Pancreas (tissue), 10 donors: ENCODE measurements around the gene AGO3. TPM values are rescaled to one million over a fixed set of nuclear protein-coding genes. Genes with fewer than 3 reads are reported as not detected.

Source experiments
- ATAC-seq, 4 donors: fragments of 200-7000 bp; cut with Tn5 transposase; one replicate each; pipeline versions ENCODE4 v1.8.0 to v1.9.1; 2020; ENCODE audit warnings: mild to moderate bottlenecking in 4 of 4, moderate library complexity in 4 of 4
- DNase-seq, 6 donors: peaks; one replicate each; pipeline ENCODE4 v3.0.0-alpha.2; 2020
- FAIRE-seq: peaks from 2 replicates; lab custom pipeline; 2012; peaks lifted over from hg19 to GRCh38; lab: Jason Lieb, UNC
- H3K27ac ChIP-seq, 4 donors: fragments of 200-600 bp; sonication (generic); 1 replicate in 3 of 4; 2 replicates in 1 of 4; pipeline versions ENCODE4 v1.5.0 to v1.8.0; 2020
- H3K27me3 ChIP-seq, 4 donors: fragments of 200-600 bp; one replicate each; pipeline ENCODE4 v1.8.0; 2021
- H3K36me3 ChIP-seq, 3 donors: fragments of 200-600 bp; sonication (generic) in 1 of 3; one replicate each; pipeline versions ENCODE4 v1.5.0 to v1.8.0; 2020 to 2021
- H3K4me1 ChIP-seq, 3 donors: fragments of 200-600 bp; one replicate each; pipeline ENCODE4 v1.8.0; 2021
- H3K4me3 ChIP-seq, 4 donors: fragments of 200-600 bp; sonication (generic) in 2 of 4; one replicate each; pipeline versions ENCODE4 v1.5.0 to v1.8.0; 2020 to 2021
- H3K9me3 ChIP-seq, 4 donors: fragments of 200-600 bp; one replicate each; pipeline ENCODE4 v1.8.0; 2021
- WGBS, 2 donors: extraction: QIAGEN DNeasy Blood & Tissue Kit; methylation state at CpG; one replicate each; pipeline ENCODE4 v1.1.7; 2013; 5-methylcytosine and 5-hydroxymethylcytosine counted together
- intact Hi-C, 3 donors: fragments of 100-400 bp; cut with DNase I; formaldehyde crosslinking; loops; one replicate each; pipeline versions ENCODE4 v1.11.1 to v1.14.2; 2022
- polyA plus RNA-seq, 2 donors: library from polyadenylated mRNA; stranded (reverse); fragments of 200-250 nt; gene quantifications; one replicate each; pipeline ENCODE4 v1.2.3, GENCODE V29; 2013
- total RNA-seq, 6 donors: library from RNA; stranded (reverse); fragmentation: NEBNext Ultra II Directional in 4 of 6; extraction: Animal tissue kit (Norgen Biotek cat#: 25700) in 4 of 6; gene quantifications; one replicate each; pipeline versions ENCODE4 v1.2.1 to v1.2.4, GENCODE V29; 2021 to 2023
- TF ChIP-seq, protein P1 (sequence below), 4 donors: fragments of 200-600 bp; sonication (generic) in 3 of 4; IDR thresholded peaks; one replicate each; pipeline versions ENCODE4 v1.5.0 to v1.8.0; 2021; ENCODE audit warnings: antibody characterized with exemption in 4 of 4
- donor health status: healthy with polysubstance abuse.
- donor health status: DM: no; HTN: no; CAD: no; lungs with moderate emphysema.
- donor health status: DM: no; HTN: no; CAD: no.
- donor health status: control.
- donor health status: control.
- donor health status: Bipolar disorder and iron deficiency.
- donor health status: DM: yes; HTN: yes; CAD: no.
- donor health status: DM: no; HTN: no; CAD: no.
- donor health status: DM: no; HTN: no; CAD: no.
- donor health status: DM: yes; HTN: yes; CAD: no.

AGO3 gene
- total and polyA plus RNA-seq, 8 donors, result 2.2 to 16.6 (median 9.5) TPM

DNA sequence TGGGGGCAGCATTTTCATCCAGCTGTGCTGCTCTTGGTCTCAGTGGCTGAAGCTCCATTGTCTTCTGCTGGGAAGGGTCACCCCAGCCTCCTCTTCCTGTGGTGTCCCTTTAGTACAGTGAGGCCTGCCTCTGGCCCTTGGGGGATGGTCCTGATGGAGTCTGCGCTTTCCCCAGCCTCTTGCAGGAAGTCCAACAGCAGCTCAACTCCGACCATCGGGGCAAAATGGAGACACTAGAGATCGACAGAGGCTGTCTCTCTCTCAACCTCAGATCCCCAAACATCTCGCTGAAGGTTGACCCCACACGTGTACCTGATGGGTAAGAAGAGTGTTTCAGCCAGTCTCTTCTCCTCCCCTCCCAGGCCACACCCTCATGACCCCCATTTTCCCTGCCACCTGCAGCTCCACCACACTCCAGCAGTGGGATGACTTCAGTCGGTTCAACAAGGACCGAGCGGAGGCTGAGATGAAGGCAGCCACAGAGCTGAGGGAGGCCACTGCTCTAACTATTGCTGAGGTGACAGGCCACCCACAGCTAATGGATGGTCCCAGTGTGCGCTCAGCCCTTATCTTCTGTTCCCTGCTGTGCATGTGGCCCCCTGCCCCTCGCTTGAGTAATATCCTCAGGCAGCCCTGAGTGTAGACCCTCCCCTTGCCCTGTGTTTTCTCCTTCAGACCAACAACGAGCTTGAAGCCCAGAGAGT is 155.8 kb downstream of the AGO3 start:
- no peaks in the 10 kb centered on the region for H3K9me3 ChIP-seq
- H3K4me1 ChIP-seq, result peaks cover 0 to 9% (median 5%) of the 10 kb centered on the region in 3 donors
- FAIRE-seq, result no peak
- H3K27me3 ChIP-seq, result no peaks in the 10 kb centered on the region
- TF ChIP-seq, protein P1, sequence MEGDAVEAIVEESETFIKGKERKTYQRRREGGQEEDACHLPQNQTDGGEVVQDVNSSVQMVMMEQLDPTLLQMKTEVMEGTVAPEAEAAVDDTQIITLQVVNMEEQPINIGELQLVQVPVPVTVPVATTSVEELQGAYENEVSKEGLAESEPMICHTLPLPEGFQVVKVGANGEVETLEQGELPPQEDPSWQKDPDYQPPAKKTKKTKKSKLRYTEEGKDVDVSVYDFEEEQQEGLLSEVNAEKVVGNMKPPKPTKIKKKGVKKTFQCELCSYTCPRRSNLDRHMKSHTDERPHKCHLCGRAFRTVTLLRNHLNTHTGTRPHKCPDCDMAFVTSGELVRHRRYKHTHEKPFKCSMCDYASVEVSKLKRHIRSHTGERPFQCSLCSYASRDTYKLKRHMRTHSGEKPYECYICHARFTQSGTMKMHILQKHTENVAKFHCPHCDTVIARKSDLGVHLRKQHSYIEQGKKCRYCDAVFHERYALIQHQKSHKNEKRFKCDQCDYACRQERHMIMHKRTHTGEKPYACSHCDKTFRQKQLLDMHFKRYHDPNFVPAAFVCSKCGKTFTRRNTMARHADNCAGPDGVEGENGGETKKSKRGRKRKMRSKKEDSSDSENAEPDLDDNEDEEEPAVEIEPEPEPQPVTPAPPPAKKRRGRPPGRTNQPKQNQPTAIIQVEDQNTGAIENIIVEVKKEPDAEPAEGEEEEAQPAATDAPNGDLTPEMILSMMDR (IDR thresholded peaks at IDR 0.05), result no peak
- no peak overlapping the region for H3K4me3 ChIP-seq
- intact Hi-C loops, result no loop called here
- H3K36me3 ChIP-seq, result peaks cover 0 to under 1% (median 0%) of the 10 kb centered on the region in 3 donors
- peak in 1 of 6 donors; percentile 43 for DNase-seq
- no peak for ATAC-seq
- 77 to 84% methylated on average over 12 of the region's 12 CpGs for WGBS, 2 donors
- H3K27ac ChIP-seq, result no peak overlapping the region

DNA sequence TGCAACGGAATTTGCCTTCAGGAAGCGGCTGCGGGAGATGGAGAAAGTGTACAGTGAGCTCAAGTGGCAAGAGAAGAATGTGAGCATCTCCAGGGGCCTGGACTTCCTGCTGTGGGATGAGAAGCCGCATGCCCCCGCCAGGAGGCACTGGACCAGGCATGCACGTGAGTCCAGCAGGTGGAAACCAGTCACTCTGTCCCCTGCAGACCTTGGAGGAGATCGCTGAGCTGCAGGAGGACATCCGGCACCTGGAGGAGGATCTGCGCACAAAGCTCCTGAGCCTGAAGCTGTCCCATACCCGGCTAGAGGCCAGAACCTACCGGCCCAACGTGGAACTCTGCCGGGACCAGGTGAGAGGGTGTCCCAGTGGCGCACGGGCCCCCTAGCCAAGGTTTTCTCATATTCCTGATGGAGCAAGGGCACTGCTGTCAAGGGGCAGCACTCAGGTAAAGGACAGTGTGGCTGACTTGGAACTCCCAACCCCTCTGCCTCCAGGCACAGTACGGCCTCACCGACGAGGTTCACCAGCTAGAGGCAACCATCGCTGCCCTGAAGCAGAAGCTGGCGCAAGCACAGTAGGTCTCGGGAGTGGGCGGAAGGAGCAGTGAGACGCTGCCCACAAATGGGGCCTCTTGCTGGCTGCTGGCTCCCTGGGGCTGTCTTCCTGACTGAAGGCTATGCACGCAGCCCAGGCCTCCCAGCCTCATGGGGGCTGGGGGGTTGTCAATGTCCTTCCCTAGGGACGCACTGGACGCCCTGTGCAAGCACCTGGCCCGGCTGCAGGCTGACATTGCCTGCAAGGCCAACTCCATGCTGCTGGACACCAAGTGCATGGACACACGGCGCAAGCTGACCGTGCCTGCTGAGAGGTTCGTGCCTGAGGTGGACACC is 156.6 kb downstream of the AGO3 start:
- no peak overlapping the region for H3K27ac ChIP-seq
- no peak overlapping the region for H3K4me3 ChIP-seq
- intact Hi-C loops, result no loop called here
- H3K27me3 ChIP-seq, result no peaks in the 10 kb centered on the region
- peak in 2 of 6 donors; percentile 27 to 59 for DNase-seq
- FAIRE-seq, result no peak
- peaks cover 0 to 9% (median 5%) of the 10 kb centered on the region in 3 donors for H3K4me1 ChIP-seq
- H3K9me3 ChIP-seq, result no peaks in the 10 kb centered on the region
- ATAC-seq, result no peak
- TF ChIP-seq, protein P1 (IDR thresholded peaks at IDR 0.05), result no peak
- 85 to 89% methylated on average over 31 of the region's 31 CpGs for WGBS, 2 donors
- H3K36me3 ChIP-seq, result peaks cover 0 to 7% (median 6%) of the 10 kb centered on the region in 3 donors

DNA sequence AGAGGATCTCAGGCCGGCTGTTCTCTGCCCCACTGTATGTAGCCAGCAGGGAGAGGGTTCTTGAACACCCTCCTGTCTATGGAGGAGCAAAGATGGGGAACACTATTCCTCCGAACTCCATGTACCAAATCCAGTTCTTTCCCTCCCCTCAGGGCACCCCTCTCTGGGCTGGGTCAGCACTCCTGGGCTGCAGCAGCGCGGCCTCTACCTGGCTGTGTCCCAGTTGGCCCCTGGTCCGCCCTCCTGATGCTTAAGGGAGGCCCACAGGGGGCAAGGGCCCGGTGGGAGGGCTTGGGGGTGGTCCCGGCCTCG is 157.3 kb downstream of the AGO3 start:
- H3K27ac ChIP-seq, result peak overlapping the region; percentile 73 to 86 (median 83)
- peaks cover 0 to 9% (median 6%) of the 10 kb centered on the region in 3 donors for H3K36me3 ChIP-seq
- intact Hi-C loops, result no loop called here
- peak in 3 of 4 donors; percentile 0 to 3 (median 2) for ATAC-seq
- no peak for FAIRE-seq
- DNase-seq, result no peak
- H3K9me3 ChIP-seq, result no peaks in the 10 kb centered on the region
- TF ChIP-seq, protein P1 (IDR thresholded peaks at IDR 0.05), result no peak
- 26% methylated on average over 8 of the region's 8 CpGs for WGBS, 2 donors
- H3K27me3 ChIP-seq, result no peaks in the 10 kb centered on the region
- H3K4me3 ChIP-seq, result peak overlapping the region; percentile 94 to 98 (median 96)
- peaks cover 0 to 9% (median 5%) of the 10 kb centered on the region in 3 donors for H3K4me1 ChIP-seq

DNA sequence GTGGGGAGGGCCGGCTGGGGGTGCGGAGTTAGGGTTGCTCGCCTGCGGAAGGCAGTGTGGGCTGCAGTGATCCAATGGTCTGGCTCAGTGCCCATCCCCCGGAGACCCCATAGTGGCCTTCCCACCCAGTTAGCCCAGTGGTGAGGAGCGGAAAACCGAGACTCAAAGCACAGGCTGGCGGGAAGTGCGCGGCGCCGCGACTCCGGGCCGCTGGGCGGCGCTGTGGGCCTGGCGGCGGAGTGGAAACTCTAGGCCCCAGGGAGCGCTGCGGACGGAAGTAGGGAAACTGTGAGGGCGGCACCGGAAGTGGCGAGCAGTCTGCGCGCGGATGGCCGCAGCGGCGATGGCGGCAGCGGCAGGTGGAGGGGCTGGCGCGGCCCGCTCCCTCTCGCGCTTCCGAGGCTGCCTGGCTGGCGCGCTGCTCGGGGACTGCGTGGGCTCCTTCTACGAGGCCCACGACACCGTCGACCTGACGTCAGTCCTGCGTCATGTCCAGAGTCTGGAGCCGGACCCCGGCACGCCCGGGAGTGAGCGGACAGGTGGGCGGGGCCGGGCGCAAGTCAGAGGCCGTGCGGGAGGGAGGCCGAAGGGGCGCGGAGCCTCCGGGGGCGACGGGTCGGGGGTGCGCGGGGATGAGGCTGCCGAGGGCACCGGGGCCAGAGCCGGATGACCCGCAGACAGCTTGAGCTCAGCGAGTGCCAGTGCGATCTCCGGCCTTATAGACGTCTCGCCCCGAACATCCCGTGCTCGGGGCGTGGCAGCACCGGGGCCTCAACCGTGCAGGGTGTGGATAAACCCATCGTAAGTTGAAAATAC is 157.9 kb downstream of the AGO3 start, which contains the start of gene ADPRS:
ADPRS (plus strand) TSS at position 316 of the 816 bp plus-strand sequence; CDS start at position 329, 13 bp downstream.
- TF ChIP-seq, protein P1 (IDR thresholded peaks at IDR 0.05), result peak; percentile 97 to 99 (median 99)
- peak within 1 kb of the TSS; percentile 73 to 86 (median 83) for H3K27ac ChIP-seq
- no peak for FAIRE-seq
- H3K4me3 ChIP-seq, result peak within 1 kb of the TSS; percentile 94 to 98 (median 96)
- H3K9me3 ChIP-seq, result no peaks in the 10 kb centered on the region
- peaks cover 0 to 9% (median 5%) of the 10 kb centered on the region in 3 donors for H3K4me1 ChIP-seq
- peaks cover 0 to 10% (median 6%) of the 10 kb centered on the region in 3 donors for H3K36me3 ChIP-seq
- ATAC-seq, result peak; percentile 87 to 92 (median 90)
- DNase-seq, result peak; percentile 84 to 96 (median 90)
- H3K27me3 ChIP-seq, result no peaks in the 10 kb centered on the region
- intact Hi-C loops, result no loop called here
- WGBS, 2 donors, result 1% methylated on average over 77 to 84 of the region's 84 CpGs
